ENCODE results near the gene UBTD1.

- TF ChIP-seq CTCF (IDR thresholded peaks at IDR 0.05): no peak
- TF ChIP-seq EP300 (IDR thresholded peaks at IDR 0.05; ENCODE audit: low read depth): no peak
Observed at GRCh38 chr10:97585439-97585811, 86.7 kb downstream of the UBTD1 start.

Measured in transverse colon (tissue), 3 donors.